HTERT RPE-1 (cell line): Measurements from ENCODE around the gene TTC13.

Source experiments
- in situ Hi-C: fragments of 300-500 bp; cut with MboI; formaldehyde crosslinking; loops from 4 replicates; pipeline ENCODE4 v1.14.3; 2020; ENCODE audit warnings: low sequenced_read_pairs

TTC13 gene

DNA sequence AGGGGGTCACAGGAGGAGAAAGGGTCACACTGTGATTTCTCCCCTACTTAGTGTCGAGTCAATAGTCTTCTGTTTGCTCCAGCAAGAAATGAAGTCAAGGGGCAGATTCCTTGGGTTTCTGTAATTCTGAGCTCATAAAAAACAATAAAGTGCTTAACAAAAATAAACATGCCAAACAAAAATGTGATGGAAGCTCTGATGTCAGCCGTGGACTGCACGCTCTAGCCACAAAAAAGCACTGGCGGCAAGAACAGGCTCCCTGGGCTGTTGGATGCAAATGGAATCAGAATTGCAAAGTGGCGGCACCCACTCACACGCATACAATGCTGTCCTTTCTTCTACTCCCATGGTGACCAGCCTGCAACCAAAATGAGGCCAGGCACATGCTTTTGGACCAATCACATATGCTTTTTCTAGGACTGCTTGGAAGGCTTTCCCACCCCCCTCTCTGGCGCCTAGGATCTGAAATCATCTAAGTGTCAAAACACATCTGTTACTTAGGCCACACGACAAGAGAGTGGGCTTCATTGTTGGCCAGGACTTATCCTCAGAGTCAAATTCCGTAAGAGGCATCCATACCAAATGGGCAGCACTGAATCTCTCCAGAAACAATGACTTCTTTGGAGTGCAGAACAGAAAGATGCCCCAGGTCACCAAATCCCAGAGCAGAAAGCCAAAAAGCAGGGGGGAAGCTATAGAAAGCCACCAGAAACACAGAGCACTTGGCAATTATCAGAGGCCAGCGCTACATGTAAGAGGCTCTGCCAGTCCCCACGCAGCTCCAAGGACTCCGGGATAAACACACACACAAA, 119.5 kb downstream of the TTC13 start:
- in situ Hi-C loops, result no loop called here

- in situ Hi-C loops, result no loop called here
Observed at GRCh38 chr1:230858236-230858820, 120.3 kb downstream of the TTC13 start.

DNA sequence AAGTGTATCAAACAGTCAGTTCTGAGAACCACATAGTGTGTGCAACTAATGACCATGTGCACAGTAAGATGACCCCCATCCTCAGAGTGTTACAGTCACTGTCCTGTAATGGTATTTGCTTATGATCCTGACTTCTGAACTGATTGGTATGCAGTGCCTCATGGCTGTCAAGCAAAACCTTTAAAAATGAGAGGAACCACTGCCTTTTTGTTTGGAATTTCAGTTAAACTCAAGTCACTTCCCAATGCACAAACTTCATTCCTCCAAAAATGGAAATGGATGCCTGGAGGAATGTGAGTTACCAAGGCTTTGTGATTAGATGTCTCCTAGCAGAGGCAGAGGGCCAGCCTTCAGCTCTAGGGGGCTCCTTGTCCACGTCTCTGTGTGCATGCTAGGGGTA, 120.8 kb downstream of the TTC13 start:
- in situ Hi-C loops, result no loop called here

- in situ Hi-C loops, result no loop called here
Observed at GRCh38 chr1:230857077-230857476, 121.6 kb downstream of the TTC13 start.
